K562 (cell line): Measurements from ENCODE around the gene ERGIC3.
"Not testable (repeated sequence)": the region's sequence is repeated elsewhere in the genome, so short reads cannot be mapped to it uniquely, and the experiment has no call there.

Experiments used
- BRF1 ChIP-seq: IDR thresholded peaks from 3 replicates; pipeline ENCODE4 v1.6.1; 2011; ENCODE audit warnings: borderline replicate concordance, mild to moderate bottlenecking; ENCODE audit not compliant: insufficient read length; ENCODE audit errors: extremely low read depth
- CEBPZ ChIP-seq: fragments of 150-350 bp; IDR thresholded peaks from 2 replicates; pipeline ENCODE4 v1.6.1; 2014; ENCODE audit warnings: low read depth, mild to moderate bottlenecking, low read length, borderline replicate concordance
- CTCF ChIP-seq, 3 experiments: IDR thresholded peaks in 2 of 3; conservative IDR thresholded peaks in 1 of 3; 2 replicates each; pipeline ENCODE4 v1.5.1; 2011 to 2012; ENCODE audit warnings: low read length in 3 of 3, mild to moderate bottlenecking in 3 of 3, control low read depth in 2 of 3, improper control_type of control experiment in 1 of 3, inconsistent platforms in 1 of 3, low read depth in 1 of 3, mixed read lengths in 1 of 3, moderate library complexity in 1 of 3; ENCODE audit not compliant: insufficient read depth in 2 of 3
- HDAC2 ChIP-seq: fragments of 450-650 bp; IDR thresholded peaks from 2 replicates; pipeline ENCODE4 v1.6.1; 2016; ENCODE audit warnings: mild to moderate bottlenecking
- MAX ChIP-seq: sonication (generic); formaldehyde crosslinking; IDR thresholded peaks from 2 replicates; pipeline ENCODE4 v1.9.0; 2022; ENCODE audit warnings: mild to moderate bottlenecking, missing genetic modification reagents
- RBM14 ChIP-seq: fragments of 200-400 bp; formaldehyde crosslinking; IDR thresholded peaks from 2 replicates; pipeline ENCODE4 v1.6.1; 2018; ENCODE audit warnings: low read depth, mild to moderate bottlenecking, low read length, moderate library complexity, borderline replicate concordance; ENCODE audit not compliant: insufficient read depth
- TAF1 ChIP-seq: IDR thresholded peaks from 2 replicates; pipeline ENCODE4 v1.6.1; 2011; ENCODE audit warnings: mild to moderate bottlenecking, low read length, moderate library complexity; ENCODE audit not compliant: insufficient read depth, control insufficient read depth, severe bottlenecking; ENCODE audit errors: extremely low read depth
- USF2 ChIP-seq: sonication (generic); formaldehyde crosslinking; IDR thresholded peaks from 2 replicates; pipeline ENCODE4 v1.5.0; 2020; ENCODE audit warnings: missing genetic modification reagents
- XRCC5 ChIP-seq: fragments of 200-400 bp; formaldehyde crosslinking; IDR thresholded peaks from 2 replicates; pipeline ENCODE4 v1.6.1; 2017; ENCODE audit warnings: low read depth, mild to moderate bottlenecking, low read length
- ZNF639 ChIP-seq, 2 experiments: fragments of 200-800 bp in 1 of 2; sonication (Bioruptor generic) in 1 of 2; sonication (generic) in 1 of 2; formaldehyde crosslinking in 1 of 2; IDR thresholded peaks in 1 of 2; conservative IDR thresholded peaks in 1 of 2; 2 replicates each; pipeline versions ENCODE4 v1.5.0 to v1.6.1; 2016 to 2020; ENCODE audit warnings: missing compliant biosample characterization in 1 of 2, missing genetic modification characterization in 1 of 2, missing genetic modification reagents in 1 of 2
- TF ChIP-seq, protein P1 (sequence below): fragments of 200-800 bp; sonication (Bioruptor generic); IDR thresholded peaks from 2 replicates; pipeline ENCODE4 v1.6.1; 2016; ENCODE audit warnings: missing genetic modification characterization, missing compliant biosample characterization

GRCh38 chr20:35544941-35545340, 3.1 kb downstream of the ERGIC3 start:
- not testable (repeated sequence) for TF ChIP-seq XRCC5; CTCF (IDR thresholded peaks at IDR 0.05 in 2 of 3, conservative IDR thresholded peaks at IDR 0.05 in 1 of 3; ENCODE audit: insufficient read depth in 2 of 3, low read depth in 1 of 3, low read length in 3 of 3); ZNF639 (CRISPR knock-in tag; conservative IDR thresholded peaks at IDR 0.05 in 1 of 2, IDR thresholded peaks at IDR 0.05 in 1 of 2); BRF1; RBM14; CEBPZ; USF2 (CRISPR knock-in tag); MAX (CRISPR knock-in tag); HDAC2; TAF1
- TF ChIP-seq, protein P1, sequence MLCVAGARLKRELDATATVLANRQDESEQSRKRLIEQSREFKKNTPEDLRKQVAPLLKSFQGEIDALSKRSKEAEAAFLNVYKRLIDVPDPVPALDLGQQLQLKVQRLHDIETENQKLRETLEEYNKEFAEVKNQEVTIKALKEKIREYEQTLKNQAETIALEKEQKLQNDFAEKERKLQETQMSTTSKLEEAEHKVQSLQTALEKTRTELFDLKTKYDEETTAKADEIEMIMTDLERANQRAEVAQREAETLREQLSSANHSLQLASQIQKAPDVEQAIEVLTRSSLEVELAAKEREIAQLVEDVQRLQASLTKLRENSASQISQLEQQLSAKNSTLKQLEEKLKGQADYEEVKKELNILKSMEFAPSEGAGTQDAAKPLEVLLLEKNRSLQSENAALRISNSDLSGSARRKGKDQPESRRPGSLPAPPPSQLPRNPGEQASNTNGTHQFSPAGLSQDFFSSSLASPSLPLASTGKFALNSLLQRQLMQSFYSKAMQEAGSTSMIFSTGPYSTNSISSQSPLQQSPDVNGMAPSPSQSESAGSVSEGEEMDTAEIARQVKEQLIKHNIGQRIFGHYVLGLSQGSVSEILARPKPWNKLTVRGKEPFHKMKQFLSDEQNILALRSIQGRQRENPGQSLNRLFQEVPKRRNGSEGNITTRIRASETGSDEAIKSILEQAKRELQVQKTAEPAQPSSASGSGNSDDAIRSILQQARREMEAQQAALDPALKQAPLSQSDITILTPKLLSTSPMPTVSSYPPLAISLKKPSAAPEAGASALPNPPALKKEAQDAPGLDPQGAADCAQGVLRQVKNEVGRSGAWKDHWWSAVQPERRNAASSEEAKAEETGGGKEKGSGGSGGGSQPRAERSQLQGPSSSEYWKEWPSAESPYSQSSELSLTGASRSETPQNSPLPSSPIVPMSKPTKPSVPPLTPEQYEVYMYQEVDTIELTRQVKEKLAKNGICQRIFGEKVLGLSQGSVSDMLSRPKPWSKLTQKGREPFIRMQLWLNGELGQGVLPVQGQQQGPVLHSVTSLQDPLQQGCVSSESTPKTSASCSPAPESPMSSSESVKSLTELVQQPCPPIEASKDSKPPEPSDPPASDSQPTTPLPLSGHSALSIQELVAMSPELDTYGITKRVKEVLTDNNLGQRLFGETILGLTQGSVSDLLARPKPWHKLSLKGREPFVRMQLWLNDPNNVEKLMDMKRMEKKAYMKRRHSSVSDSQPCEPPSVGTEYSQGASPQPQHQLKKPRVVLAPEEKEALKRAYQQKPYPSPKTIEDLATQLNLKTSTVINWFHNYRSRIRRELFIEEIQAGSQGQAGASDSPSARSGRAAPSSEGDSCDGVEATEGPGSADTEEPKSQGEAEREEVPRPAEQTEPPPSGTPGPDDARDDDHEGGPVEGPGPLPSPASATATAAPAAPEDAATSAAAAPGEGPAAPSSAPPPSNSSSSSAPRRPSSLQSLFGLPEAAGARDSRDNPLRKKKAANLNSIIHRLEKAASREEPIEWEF (CRISPR knock-in tag), result not testable (repeated sequence)
